Epithelial cell of esophagus (primary cell): Measurements from ENCODE around the gene USP25.

ENCODE experiments used
- DNase-seq: peaks from one replicate; pipeline ENCODE4 v3.0.0; 2010; ENCODE audit warnings: low read depth
- H3K4me3 ChIP-seq: 2 replicates; pipeline ENCODE4 v1.5.1; 2011; ENCODE audit warnings: mild to moderate bottlenecking, low read length, control low read depth
- CTCF ChIP-seq: IDR thresholded peaks from 2 replicates; pipeline ENCODE4 v1.5.1; 2011; ENCODE audit warnings: low read depth, mild to moderate bottlenecking, low read length, control low read depth, inconsistent platforms; ENCODE audit not compliant: insufficient read depth; ENCODE audit errors: missing control alignments

The USP25 gene

GRCh38 chr21:15759469-15759868 is 29.7 kb downstream of the USP25 start:
- H3K4me3 ChIP-seq = no peak overlapping the region
- no peak for TF ChIP-seq CTCF
- no peak for DNase-seq

- no peak for TF ChIP-seq CTCF
- DNase-seq = no peak
- no peak overlapping the region for H3K4me3 ChIP-seq
These were observed 31.8 kb downstream of the USP25 start for GRCh38 chr21:15761507-15762100.

- no peak for DNase-seq
- no peak for TF ChIP-seq CTCF
These were observed 33.6 kb downstream of the USP25 start for GRCh38 chr21:15763359-15763758.

GRCh38 chr21:15764878-15765277 is 35.1 kb downstream of the USP25 start:
- TF ChIP-seq CTCF = no peak
- no peak overlapping the region for H3K4me3 ChIP-seq
- no peak for DNase-seq

More at GRCh38 chr21:15763359-15763758, 33.6 kb downstream of the USP25 start:
- H3K4me3 ChIP-seq = no peak overlapping the region

- DNase-seq = no peak
- no peak for TF ChIP-seq CTCF
- H3K4me3 ChIP-seq = no peak overlapping the region
These were observed 37.3 kb downstream of the USP25 start for GRCh38 chr21:15766952-15767603.

GRCh38 chr21:15768045-15768601 is 38.3 kb downstream of the USP25 start:
- no peak overlapping the region for H3K4me3 ChIP-seq
- TF ChIP-seq CTCF = no peak
- peak; percentile 17 for DNase-seq

GRCh38 chr21:15768853-15769252 is 39.1 kb downstream of the USP25 start:
- no peak overlapping the region for H3K4me3 ChIP-seq
- DNase-seq = no peak
- no peak for TF ChIP-seq CTCF
